ENCODE data around the gene AAGAB.

AAGAB gene

GRCh38 chr15:67212684-67213367 is 41.6 kb downstream of the AAGAB start:
- TF ChIP-seq, protein P1, sequence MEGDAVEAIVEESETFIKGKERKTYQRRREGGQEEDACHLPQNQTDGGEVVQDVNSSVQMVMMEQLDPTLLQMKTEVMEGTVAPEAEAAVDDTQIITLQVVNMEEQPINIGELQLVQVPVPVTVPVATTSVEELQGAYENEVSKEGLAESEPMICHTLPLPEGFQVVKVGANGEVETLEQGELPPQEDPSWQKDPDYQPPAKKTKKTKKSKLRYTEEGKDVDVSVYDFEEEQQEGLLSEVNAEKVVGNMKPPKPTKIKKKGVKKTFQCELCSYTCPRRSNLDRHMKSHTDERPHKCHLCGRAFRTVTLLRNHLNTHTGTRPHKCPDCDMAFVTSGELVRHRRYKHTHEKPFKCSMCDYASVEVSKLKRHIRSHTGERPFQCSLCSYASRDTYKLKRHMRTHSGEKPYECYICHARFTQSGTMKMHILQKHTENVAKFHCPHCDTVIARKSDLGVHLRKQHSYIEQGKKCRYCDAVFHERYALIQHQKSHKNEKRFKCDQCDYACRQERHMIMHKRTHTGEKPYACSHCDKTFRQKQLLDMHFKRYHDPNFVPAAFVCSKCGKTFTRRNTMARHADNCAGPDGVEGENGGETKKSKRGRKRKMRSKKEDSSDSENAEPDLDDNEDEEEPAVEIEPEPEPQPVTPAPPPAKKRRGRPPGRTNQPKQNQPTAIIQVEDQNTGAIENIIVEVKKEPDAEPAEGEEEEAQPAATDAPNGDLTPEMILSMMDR (IDR thresholded peaks at IDR 0.05; ENCODE audit: insufficient read depth, low read length) = no peak
- no peak for TF ChIP-seq GABPA (IDR thresholded peaks at IDR 0.05; ENCODE audit: low read depth)
- no peak for TF ChIP-seq SPI1 (IDR thresholded peaks at IDR 0.05; ENCODE audit: borderline replicate concordance, low read depth)
- no peak for TF ChIP-seq REST (IDR thresholded peaks at IDR 0.05; ENCODE audit: insufficient replicate concordance, low read depth)
- TF ChIP-seq POLR2AphosphoS5 (IDR thresholded peaks at IDR 0.05; ENCODE audit: low read depth) = no peak
- H3K27ac ChIP-seq (replicated peaks) = no peak overlapping the region
- no peak for DNase-seq (ENCODE audit: low read depth in 1 of 2, low spot score in 1 of 2)
- no peaks in the 10 kb centered on the region for H3K27me3 ChIP-seq (ENCODE audit: insufficient read depth, poor library complexity, severe bottlenecking)
- no peak overlapping the region for H3K4me3 ChIP-seq (replicated peaks; ENCODE audit: insufficient read depth, low read length)

GRCh38 chr15:67210555-67211168 is 43.8 kb downstream of the AAGAB start:
- no peaks in the 10 kb centered on the region for H3K27me3 ChIP-seq (ENCODE audit: insufficient read depth, poor library complexity, severe bottlenecking)
- TF ChIP-seq, protein P1 (IDR thresholded peaks at IDR 0.05; ENCODE audit: insufficient read depth, low read length) = no peak
- TF ChIP-seq GABPA (IDR thresholded peaks at IDR 0.05; ENCODE audit: low read depth) = no peak
- TF ChIP-seq POLR2AphosphoS5 (IDR thresholded peaks at IDR 0.05; ENCODE audit: low read depth) = no peak
- no peak for TF ChIP-seq SPI1 (IDR thresholded peaks at IDR 0.05; ENCODE audit: borderline replicate concordance, low read depth)
- no peak for TF ChIP-seq REST (IDR thresholded peaks at IDR 0.05; ENCODE audit: insufficient replicate concordance, low read depth)
- H3K4me3 ChIP-seq (replicated peaks; ENCODE audit: insufficient read depth, low read length) = no peak overlapping the region
- H3K27ac ChIP-seq (replicated peaks) = no peak overlapping the region
- no peak for DNase-seq (ENCODE audit: low read depth in 1 of 2, low spot score in 1 of 2)

DNA sequence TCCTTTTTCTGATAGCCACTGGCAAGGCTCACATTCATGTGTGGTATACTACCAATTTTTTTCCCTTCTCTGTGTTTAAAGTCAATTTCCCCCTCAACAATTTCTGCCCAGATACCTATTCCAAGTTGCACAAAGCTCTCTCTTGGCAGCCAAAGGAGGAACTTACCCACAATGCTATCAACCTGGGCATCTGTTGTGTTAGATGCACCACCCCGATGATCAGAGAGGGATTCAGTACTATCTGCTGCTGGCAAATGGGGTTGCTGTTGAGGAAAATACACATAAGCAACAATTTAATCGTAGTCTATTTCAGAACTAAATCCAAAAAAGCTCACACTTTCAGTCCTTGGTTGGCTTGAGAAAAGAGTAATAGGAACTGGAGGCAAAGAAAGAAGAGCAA is 46.1 kb downstream of the AAGAB start:
- Histone ChIP-seq H3K27ac (replicated peaks) (no peak overlapping the region), H3K4me3 (replicated peaks; ENCODE audit: insufficient read depth, low read length) (no peak overlapping the region), H3K27me3 (ENCODE audit: insufficient read depth, poor library complexity, severe bottlenecking) (no peaks in the 10 kb centered on the region)
- no peak for DNase-seq (ENCODE audit: low read depth in 1 of 2, low spot score in 1 of 2)
- TF ChIP-seq POLR2AphosphoS5 (IDR thresholded peaks at IDR 0.05; ENCODE audit: low read depth) (no peak), SPI1 (IDR thresholded peaks at IDR 0.05; ENCODE audit: borderline replicate concordance, low read depth) (no peak)

DNA sequence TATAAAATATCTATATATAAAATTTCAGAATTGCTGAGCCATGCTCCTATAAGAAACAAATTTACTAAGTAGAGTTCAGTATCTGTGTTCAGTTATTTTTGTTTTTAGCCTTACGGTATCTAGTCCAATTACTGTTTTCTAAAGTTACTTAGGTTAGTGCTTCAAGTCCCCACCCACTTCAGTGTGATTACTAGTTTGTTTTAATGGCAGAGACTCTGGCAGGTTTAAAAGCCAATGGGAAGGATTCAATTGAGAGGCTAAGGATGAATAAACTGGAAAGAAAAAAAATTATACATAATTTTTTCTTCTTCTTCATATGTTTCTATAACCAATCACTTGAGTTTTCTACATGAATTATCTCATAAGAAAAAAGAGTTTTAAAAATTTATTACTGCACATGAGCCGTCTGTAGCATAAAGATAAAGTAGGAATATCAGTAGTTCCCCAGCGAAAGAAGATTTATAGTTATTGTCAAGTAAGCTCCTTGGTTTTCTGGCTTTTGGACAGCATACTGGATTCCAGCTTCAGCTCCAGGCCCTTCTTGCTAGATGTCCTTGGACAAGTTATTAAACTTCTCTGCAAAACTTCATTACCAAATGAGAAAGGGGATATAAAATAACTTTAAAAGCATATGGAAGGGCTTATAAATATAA is 46.8 kb downstream of the AAGAB start:
- no peak overlapping the region for H3K4me3 ChIP-seq (replicated peaks; ENCODE audit: insufficient read depth, low read length)
- TF ChIP-seq POLR2AphosphoS5 (IDR thresholded peaks at IDR 0.05; ENCODE audit: low read depth) = no peak
- no peak for TF ChIP-seq SPI1 (IDR thresholded peaks at IDR 0.05; ENCODE audit: borderline replicate concordance, low read depth)
- TF ChIP-seq REST (IDR thresholded peaks at IDR 0.05; ENCODE audit: insufficient replicate concordance, low read depth) = no peak
- H3K27ac ChIP-seq (replicated peaks) = no peak overlapping the region
- no peak for DNase-seq (ENCODE audit: low read depth in 1 of 2, low spot score in 1 of 2)
- no peaks in the 10 kb centered on the region for H3K27me3 ChIP-seq (ENCODE audit: insufficient read depth, poor library complexity, severe bottlenecking)

Measured in HL-60 (cell line).